Thoracic aorta (tissue), 2 donors: ENCODE data around the gene SBK2. TPM values are rescaled to one million over a fixed set of nuclear protein-coding genes. Genes with fewer than 3 reads are reported as not detected.

Experiments used
- ATAC-seq: fragments of 150-250 bp; one replicate; pipeline ENCODE4 v1.8.0; 2017; ENCODE audit warnings: low read depth; ENCODE audit not compliant: insufficient number of reproducible peaks, low FRiP score
- DNase-seq: peaks from one replicate; pipeline ENCODE4 v3.0.0-alpha.2; 2020; ENCODE audit warnings: low spot score
- H3K27ac ChIP-seq, 2 donors: fragments of 200-600 bp; sonication (generic); 1 replicate in 1 of 2; 2 replicates in 1 of 2; pipeline ENCODE4 v1.5.1; 2016; ENCODE audit warnings: mild to moderate bottlenecking in 2 of 2, moderate library complexity in 2 of 2
- H3K27me3 ChIP-seq: fragments of 200-600 bp; sonication (generic); replicated peaks from 2 replicates; pipeline ENCODE4 v1.6.0; 2016; ENCODE audit warnings: mild to moderate bottlenecking; ENCODE audit not compliant: insufficient read depth
- H3K36me3 ChIP-seq: fragments of 200-600 bp; sonication (generic); one replicate; pipeline ENCODE4 v1.5.1; 2016
- H3K4me1 ChIP-seq, 2 donors: fragments of 200-600 bp; sonication (generic); 1 replicate in 1 of 2; 2 replicates in 1 of 2; pipeline versions ENCODE4 v1.5.1 to v1.6.0; 2016; ENCODE audit warnings: low read depth in 2 of 2, mild to moderate bottlenecking in 1 of 2; ENCODE audit not compliant: control insufficient read depth in 1 of 2
- H3K4me3 ChIP-seq: fragments of 200-600 bp; sonication (generic); 2 replicates; pipeline ENCODE4 v1.5.1; 2016; ENCODE audit warnings: mild to moderate bottlenecking
- H3K9me3 ChIP-seq: fragments of 200-600 bp; sonication (generic); 2 replicates; pipeline ENCODE4 v1.5.1; 2016
- CTCF ChIP-seq: fragments of 200-600 bp; sonication (generic); IDR thresholded peaks from one replicate; pipeline ENCODE4 v1.5.1; 2019; ENCODE audit warnings: antibody characterized with exemption
- total RNA-seq, 2 donors: library from RNA; depleted of rRNA; stranded (reverse); fragments of >200 nt; gene quantifications; one replicate each; pipeline versions ENCODE4 v1.1.0 to v1.2.3, GENCODE V29; 2016

Gene SBK2
- total RNA-seq, 2 donors from 2014 or later = not detected

GRCh38 chr19:55481794-55482155 is 55.2 kb downstream of the SBK2 start:
- DNase-seq (no peak), ATAC-seq (no peak)
- TF ChIP-seq CTCF = no peak
- peaks cover 29 to 35% of the 10 kb centered on the region in 2 donors for H3K4me1 ChIP-seq
- H3K27ac ChIP-seq = no peak overlapping the region
- peaks cover 10% of the 10 kb centered on the region for H3K36me3 ChIP-seq
- H3K4me3 ChIP-seq = no peak overlapping the region
- H3K27me3 ChIP-seq = no peaks in the 10 kb centered on the region
- no peaks in the 10 kb centered on the region for H3K9me3 ChIP-seq

- TF ChIP-seq CTCF = no peak
- no peaks in the 10 kb centered on the region for H3K9me3 ChIP-seq
- H3K36me3 ChIP-seq = peaks cover 10% of the 10 kb centered on the region
- no peak overlapping the region for H3K27ac ChIP-seq
- DNase-seq = no peak
- no peak for ATAC-seq
- H3K27me3 ChIP-seq = no peaks in the 10 kb centered on the region
- H3K4me3 ChIP-seq = no peak overlapping the region
- H3K4me1 ChIP-seq = peaks cover 25 to 30% of the 10 kb centered on the region in 2 donors
These were observed 55.7 kb downstream of the SBK2 start for GRCh38 chr19:55481148-55481793.

- peaks cover 19 to 25% of the 10 kb centered on the region in 2 donors for H3K4me1 ChIP-seq
- ATAC-seq (no peak), DNase-seq (no peak)
- H3K9me3 ChIP-seq = no peaks in the 10 kb centered on the region
- H3K36me3 ChIP-seq = peaks cover 10% of the 10 kb centered on the region
- H3K27ac ChIP-seq = no peak overlapping the region
- H3K27me3 ChIP-seq = no peaks in the 10 kb centered on the region
- H3K4me3 ChIP-seq = no peak overlapping the region
- TF ChIP-seq CTCF = no peak
These were observed 57.3 kb downstream of the SBK2 start for GRCh38 chr19:55479451-55480230.

GRCh38 chr19:55479045-55479444 is 57.9 kb downstream of the SBK2 start:
- peaks cover 13 to 19% of the 10 kb centered on the region in 2 donors for H3K4me1 ChIP-seq
- ATAC-seq (no peak), DNase-seq (no peak)
- no peak overlapping the region for H3K27ac ChIP-seq
- peaks cover 10% of the 10 kb centered on the region for H3K36me3 ChIP-seq
- TF ChIP-seq CTCF = no peak
- no peaks in the 10 kb centered on the region for H3K27me3 ChIP-seq
- H3K4me3 ChIP-seq = no peak overlapping the region
- no peaks in the 10 kb centered on the region for H3K9me3 ChIP-seq

Other genes starting within 250 kb of the SBK2 start
- 1 to 10 TPM in 1 of 2 donors, not detected in 1; 6.8 TPM for gene TMEM150B, start 211.8 kb downstream of the SBK2 start, total RNA-seq
- 10 to 100 TPM; 10.2 to 25.2 TPM for gene KMT5C, start 197.3 kb downstream of the SBK2 start, total RNA-seq
- gene COX6B2, start 182.4 kb downstream of the SBK2 start, total RNA-seq = not detected
- not detected for gene GARIN5B, start 173.9 kb downstream of the SBK2 start, total RNA-seq
- under 1 TPM in 1 of 2 donors, not detected in 1; 0.92 TPM for gene IL11, start 166.7 kb downstream of the SBK2 start, total RNA-seq
- gene TMEM190, start 160.3 kb downstream of the SBK2 start, total RNA-seq = not detected
- 1 to 10 TPM in 1 of 2 donors, not detected in 1; 4.2 TPM for gene TMEM238, start 152.8 kb downstream of the SBK2 start, total RNA-seq
- 100 to 1,000 TPM; 175 to 274 TPM for gene RPL28, start 151.2 kb downstream of the SBK2 start, total RNA-seq
- 10 to 100 TPM; 16.3 to 17.9 TPM for gene UBE2S, start 129.3 kb downstream of the SBK2 start, total RNA-seq
- gene SHISA7, start 93.8 kb downstream of the SBK2 start, total RNA-seq = not detected
- 10 to 100 TPM; 18.8 to 27.4 TPM for gene ISOC2, start 75.5 kb downstream of the SBK2 start, total RNA-seq
- gene C19orf85, start 72.4 kb downstream of the SBK2 start, total RNA-seq = not detected
- gene ZNF628, start 60.5 kb downstream of the SBK2 start, total RNA-seq = 1 to 10 TPM; 3.5 to 7.2 TPM
- gene NAT14, start 51.9 kb downstream of the SBK2 start, total RNA-seq = 1 to 10 TPM; 3.4 to 3.8 TPM
- gene SSC5D, start 48.7 kb downstream of the SBK2 start, total RNA-seq = 10 to 100 TPM in 1 of 2 donors, 1 to 10 TPM in 1; 4.3 to 58.3 TPM
- gene SBK3, start 8.4 kb upstream of the SBK2 start, total RNA-seq = not detected
- gene ZNF579, start 43.7 kb upstream of the SBK2 start, total RNA-seq = 1 to 10 TPM; 2.4 to 3.9 TPM
- gene FIZ1, start 62.4 kb upstream of the SBK2 start, total RNA-seq = 10 to 100 TPM in 1 of 2 donors, 1 to 10 TPM in 1; 9.5 to 17.3 TPM
- gene ZNF524, start 63.2 kb upstream of the SBK2 start, total RNA-seq = 10 to 100 TPM; 21.7 to 26.4 TPM
- 10 to 100 TPM; 11.9 to 14.5 TPM for gene ZNF865, start 68.5 kb upstream of the SBK2 start, total RNA-seq
- gene ZNF784, start 87.4 kb upstream of the SBK2 start, total RNA-seq = 10 to 100 TPM in 1 of 2 donors, 1 to 10 TPM in 1; 8.5 to 13.0 TPM
- gene ZNF580, start 103.9 kb upstream of the SBK2 start, total RNA-seq = 10 to 100 TPM; 46.0 to 65.5 TPM
- gene ZNF581, start 106.5 kb upstream of the SBK2 start, total RNA-seq = 10 to 100 TPM in 1 of 2 donors, 1 to 10 TPM in 1; 6.7 to 23.8 TPM
- gene CCDC106, start 111.1 kb upstream of the SBK2 start, total RNA-seq = 10 to 100 TPM; 10.5 to 14.8 TPM
- gene U2AF2, start 117.9 kb upstream of the SBK2 start, total RNA-seq = 100 to 1,000 TPM in 1 of 2 donors, 10 to 100 TPM in 1; 77.3 to 106 TPM
- gene EPN1, start 138.1 kb upstream of the SBK2 start, total RNA-seq = 10 to 100 TPM; 91.3 to 93.5 TPM
- not detected for gene NLRP9, start 201.3 kb upstream of the SBK2 start, total RNA-seq
- gene RFPL4A, start 222.0 kb upstream of the SBK2 start, total RNA-seq = not detected
- not detected for gene RFPL4AL1, start 232.0 kb upstream of the SBK2 start, total RNA-seq